GM18505 (cell line): ENCODE results near the gene UTP4.

Experiments
- ATAC-seq: cut with Tn5 transposase; IDR thresholded peaks from one replicate; pipeline ENCODE4 v1.9.1; 2021; ENCODE audit not compliant: unreplicated experiment
- POLR2A ChIP-seq: IDR thresholded peaks from 4 replicates; pipeline ENCODE4 v1.6.1; 2011; ENCODE audit warnings: borderline replicate concordance; ENCODE audit not compliant: insufficient read depth, insufficient read length; ENCODE audit errors: extremely low read depth

The UTP4 gene

DNA sequence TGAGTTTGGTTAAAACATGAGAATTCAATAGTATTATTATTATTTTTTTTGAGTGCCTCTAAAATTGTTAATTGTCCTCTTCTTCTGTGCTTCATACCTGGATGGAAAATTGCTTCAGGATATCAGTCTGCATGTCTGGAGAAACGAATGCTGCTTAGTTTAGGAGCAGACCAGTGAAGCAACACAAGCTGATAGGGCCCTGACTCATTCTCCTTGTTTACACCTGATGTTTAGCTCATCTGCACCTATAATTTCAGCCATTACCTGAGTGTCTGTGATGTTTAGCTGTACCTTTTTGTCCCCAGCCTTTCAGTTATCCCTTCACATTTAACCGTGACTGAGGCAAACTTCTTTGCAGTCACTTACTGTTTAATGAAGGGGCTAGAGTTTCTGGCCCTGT is 69.3 kb downstream of the UTP4 start:
- no peak for ATAC-seq
- no peak for TF ChIP-seq POLR2A

- no peak for ATAC-seq
- TF ChIP-seq POLR2A, result no peak
Measured at GRCh38 chr16:69204172-69204571, 71.7 kb downstream of the UTP4 start.

GRCh38 chr16:69209735-69210134 is 77.3 kb downstream of the UTP4 start:
- no peak for TF ChIP-seq POLR2A

DNA sequence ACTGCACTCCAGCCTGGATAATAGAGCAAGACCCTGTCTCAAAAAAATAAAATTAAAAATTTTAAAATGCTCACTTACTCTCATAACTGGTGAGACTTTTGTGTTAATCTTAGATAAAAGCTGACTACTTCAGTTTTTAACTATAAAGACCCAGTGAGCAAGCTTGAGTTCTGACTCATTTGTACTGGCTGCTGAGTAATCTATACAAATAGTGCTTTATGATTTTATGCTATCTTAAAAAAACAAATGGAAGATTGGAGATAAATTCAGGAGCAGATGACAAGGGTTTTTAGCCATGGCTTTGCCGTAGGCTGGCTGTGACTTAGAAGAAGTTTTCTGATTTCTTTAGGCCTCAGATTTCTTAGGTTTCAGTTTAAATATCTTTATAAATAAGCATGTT is 85.0 kb downstream of the UTP4 start:
- ATAC-seq, result no peak

More at GRCh38 chr16:69209735-69210134, 77.3 kb downstream of the UTP4 start:
- ATAC-seq, result no peak

More for the DNA sequence above, 85.0 kb downstream of the UTP4 start:
- TF ChIP-seq POLR2A, result no peak
